Karpas-422 (cell line): Measurements from ENCODE around the gene SLC12A5. TPM values are rescaled to one million over a fixed set of nuclear protein-coding genes. Genes with fewer than 3 reads are reported as not detected.
A peak's percentile ranks its signal among the peaks of the same experiment; 100 is the strongest.

Source experiments
- DNase-seq: peaks from one replicate; pipeline ENCODE4 v3.0.0-alpha.2; 2015
- H2AFZ ChIP-seq: fragments of 200-600 bp; sonication (generic); 2 replicates; pipeline ENCODE4 v1.6.1; 2014; ENCODE audit warnings: antibody characterized with exemption, low read length, mixed read lengths
- H3K27ac ChIP-seq: fragments of 200-600 bp; sonication (generic); 2 replicates; pipeline ENCODE4 v1.5.1; 2014; ENCODE audit warnings: mild to moderate bottlenecking, low read length, moderate library complexity
- H3K27me3 ChIP-seq: fragments of 200-600 bp; sonication (generic); 2 replicates; pipeline ENCODE4 v1.6.1; 2014; ENCODE audit warnings: low read length, mixed read lengths
- H3K36me3 ChIP-seq: fragments of 200-600 bp; sonication (generic); 2 replicates; pipeline ENCODE4 v1.6.1; 2014; ENCODE audit warnings: low read length, mixed read lengths; ENCODE audit not compliant: insufficient read depth
- H3K4me1 ChIP-seq: fragments of 200-600 bp; sonication (generic); 2 replicates; pipeline ENCODE4 v1.6.1; 2014; ENCODE audit warnings: mild to moderate bottlenecking, low read length, mixed read lengths
- H3K4me2 ChIP-seq: fragments of 200-600 bp; sonication (generic); 2 replicates; pipeline ENCODE4 v1.6.1; 2014; ENCODE audit warnings: low read length, low read depth, mild to moderate bottlenecking; ENCODE audit not compliant: poor library complexity, severe bottlenecking
- H3K4me3 ChIP-seq: fragments of 200-600 bp; sonication (generic); 2 replicates; pipeline ENCODE4 v1.5.1; 2014; ENCODE audit warnings: mild to moderate bottlenecking, antibody characterized with exemption, low read length, mixed read lengths
- H3K79me2 ChIP-seq: fragments of 200-600 bp; sonication (generic); 2 replicates; pipeline ENCODE4 v1.6.1; 2014; ENCODE audit warnings: mild to moderate bottlenecking, low read length, mixed read lengths
- H3K9ac ChIP-seq: fragments of 200-600 bp; sonication (generic); 2 replicates; pipeline ENCODE4 v1.6.0; 2014; ENCODE audit warnings: low read length
- H3K9me2 ChIP-seq: fragments of 200-600 bp; sonication (generic), shearing (Covaris generic); replicated peaks from 2 replicates; pipeline ENCODE4 v1.6.0; 2014; ENCODE audit warnings: mild to moderate bottlenecking, low read length, moderate library complexity; ENCODE audit not compliant: insufficient read depth
- H3K9me3 ChIP-seq: fragments of 300-700, 200-600 bp; sonication (generic); 2 replicates; pipeline ENCODE4 v1.6.1; 2014; ENCODE audit warnings: low read length, mixed read lengths
- H4K20me1 ChIP-seq: fragments of 200-600 bp; sonication (generic); 2 replicates; pipeline ENCODE4 v1.6.1; 2014; ENCODE audit warnings: mild to moderate bottlenecking, antibody characterized with exemption, low read length, low read depth; ENCODE audit not compliant: insufficient read depth
- total RNA-seq: library from RNA; depleted of rRNA; stranded (reverse); fragments of >200 nt; shearing (Covaris generic); gene quantifications from 2 replicates; pipeline ENCODE4 v1.2.3, GENCODE V29; 2014; ENCODE audit warnings: low replicate concordance

SLC12A5 gene
- total RNA-seq, 1 experiment from 2014 or later: not detected

GRCh38 chr20:46074006-46074405 is 45.0 kb downstream of the SLC12A5 start:
- Histone ChIP-seq H3K27me3 (no peaks in the 10 kb centered on the region), H3K79me2 (peaks cover 85% of the 10 kb centered on the region), H3K4me1 (no peaks in the 10 kb centered on the region), H3K4me3 (no peak overlapping the region), H3K9me3 (no peaks in the 10 kb centered on the region), H3K27ac (no peak overlapping the region), H3K9me2 (no peaks in the 10 kb centered on the region), H3K36me3 (peaks cover 17% of the 10 kb centered on the region; the same call in 1 of the 2 replicates), H3K9ac (no peak overlapping the region), H2AFZ (no peak overlapping the region), H4K20me1 (peaks cover 6% of the 10 kb centered on the region; the same call in 1 of the 2 replicates), H3K4me2 (no peak overlapping the region)
- no peak for DNase-seq

- Histone ChIP-seq H2AFZ (no peak overlapping the region), H3K27me3 (no peaks in the 10 kb centered on the region), H3K27ac (no peak overlapping the region), H3K36me3 (peaks cover 17% of the 10 kb centered on the region; the same call in 1 of the 2 replicates), H3K9ac (no peak overlapping the region), H3K79me2 (peaks cover 96% of the 10 kb centered on the region), H4K20me1 (no peaks in the 10 kb centered on the region), H3K9me3 (no peaks in the 10 kb centered on the region), H3K4me2 (no peak overlapping the region), H3K4me3 (no peak overlapping the region), H3K4me1 (peaks cover 17% of the 10 kb centered on the region), H3K9me2 (no peaks in the 10 kb centered on the region)
- no peak for DNase-seq
Observed at GRCh38 chr20:46076806-46077205, 47.8 kb downstream of the SLC12A5 start.

- H3K27ac ChIP-seq: no peak overlapping the region
- no peaks in the 10 kb centered on the region for H3K9me2 ChIP-seq
- H3K79me2 ChIP-seq: peaks cover 96% of the 10 kb centered on the region
- no peak overlapping the region for H3K4me3 ChIP-seq
- no peak overlapping the region for H3K9ac ChIP-seq
- peaks cover 26% of the 10 kb centered on the region for H3K4me1 ChIP-seq
- H3K36me3 ChIP-seq: peaks cover 17% of the 10 kb centered on the region; the same call in 1 of the 2 replicates
- no peaks in the 10 kb centered on the region for H3K27me3 ChIP-seq
- H2AFZ ChIP-seq: no peak overlapping the region
- H4K20me1 ChIP-seq: no peaks in the 10 kb centered on the region
- DNase-seq: no peak
- H3K9me3 ChIP-seq: no peaks in the 10 kb centered on the region
- no peak overlapping the region for H3K4me2 ChIP-seq
Observed at GRCh38 chr20:46077642-46078305, 48.8 kb downstream of the SLC12A5 start.

- H3K9me3 ChIP-seq: no peaks in the 10 kb centered on the region
- H4K20me1 ChIP-seq: no peaks in the 10 kb centered on the region
- no peak overlapping the region for H3K27ac ChIP-seq
- peaks cover 98% of the 10 kb centered on the region for H3K79me2 ChIP-seq
- no peak overlapping the region for H3K4me2 ChIP-seq
- H3K9ac ChIP-seq: no peak overlapping the region
- H2AFZ ChIP-seq: no peak overlapping the region
- no peak overlapping the region for H3K4me3 ChIP-seq
- no peak for DNase-seq
- peaks cover 38% of the 10 kb centered on the region for H3K4me1 ChIP-seq
- no peaks in the 10 kb centered on the region for H3K27me3 ChIP-seq
- peaks cover 17% of the 10 kb centered on the region; the same call in 1 of the 2 replicates for H3K36me3 ChIP-seq
- no peaks in the 10 kb centered on the region for H3K9me2 ChIP-seq
Observed at GRCh38 chr20:46078954-46079353, 49.9 kb downstream of the SLC12A5 start.

- Histone ChIP-seq H3K36me3 (peaks cover 17% of the 10 kb centered on the region; the same call in 1 of the 2 replicates), H3K79me2 (peaks cover 100% of the 10 kb centered on the region), H3K9me3 (no peaks in the 10 kb centered on the region), H3K4me3 (no peak overlapping the region), H3K9ac (no peak overlapping the region), H3K27ac (no peak overlapping the region), H3K4me2 (peak overlapping the region; percentile 19), H3K27me3 (no peaks in the 10 kb centered on the region), H3K4me1 (peaks cover 59% of the 10 kb centered on the region), H4K20me1 (peaks cover 8% of the 10 kb centered on the region; the same call in 1 of the 2 replicates), H2AFZ (no peak overlapping the region), H3K9me2 (no peaks in the 10 kb centered on the region)
- DNase-seq: no peak
Observed at GRCh38 chr20:46081074-46081473, 52.1 kb downstream of the SLC12A5 start.

GRCh38 chr20:46083101-46083500 is 54.1 kb downstream of the SLC12A5 start:
- no peak overlapping the region for H2AFZ ChIP-seq

GRCh38 chr20:46083531-46084061 is 54.6 kb downstream of the SLC12A5 start:
- no peak overlapping the region for H3K9ac ChIP-seq
- no peaks in the 10 kb centered on the region for H3K9me2 ChIP-seq
- H3K36me3 ChIP-seq: peaks cover 10% of the 10 kb centered on the region; the same call in 1 of the 2 replicates
- H3K27me3 ChIP-seq: no peaks in the 10 kb centered on the region
- H3K9me3 ChIP-seq: no peaks in the 10 kb centered on the region
- no peak overlapping the region for H2AFZ ChIP-seq
- H3K4me3 ChIP-seq: no peak overlapping the region
- no peak overlapping the region for H3K27ac ChIP-seq
- peaks cover 100% of the 10 kb centered on the region for H3K79me2 ChIP-seq
- H3K4me1 ChIP-seq: peaks cover 84% of the 10 kb centered on the region
- H3K4me2 ChIP-seq: no peak overlapping the region
- DNase-seq: no peak
- peaks cover 30% of the 10 kb centered on the region for H4K20me1 ChIP-seq

More at GRCh38 chr20:46083101-46083500, 54.1 kb downstream of the SLC12A5 start:
- Histone ChIP-seq H3K36me3 (peaks cover 12% of the 10 kb centered on the region; the same call in 1 of the 2 replicates), H3K4me2 (peak overlapping the region; percentile 8), H3K79me2 (peaks cover 100% of the 10 kb centered on the region), H3K27me3 (no peaks in the 10 kb centered on the region), H3K9me3 (no peaks in the 10 kb centered on the region), H3K9me2 (no peaks in the 10 kb centered on the region), H4K20me1 (peaks cover 25% of the 10 kb centered on the region), H3K9ac (no peak overlapping the region), H3K4me1 (peaks cover 79% of the 10 kb centered on the region), H3K27ac (no peak overlapping the region), H3K4me3 (no peak overlapping the region)
- DNase-seq: no peak

- no peak overlapping the region for H3K4me2 ChIP-seq
- H3K27me3 ChIP-seq: no peaks in the 10 kb centered on the region
- H3K36me3 ChIP-seq: no peaks in the 10 kb centered on the region; the same call in 1 of the 2 replicates
- no peaks in the 10 kb centered on the region for H3K9me2 ChIP-seq
- no peak overlapping the region for H3K4me3 ChIP-seq
- peaks cover 37% of the 10 kb centered on the region for H4K20me1 ChIP-seq
- no peak overlapping the region for H2AFZ ChIP-seq
- no peaks in the 10 kb centered on the region for H3K9me3 ChIP-seq
- H3K27ac ChIP-seq: no peak overlapping the region
- H3K9ac ChIP-seq: no peak overlapping the region
- H3K4me1 ChIP-seq: peaks cover 85% of the 10 kb centered on the region
- H3K79me2 ChIP-seq: peaks cover 98% of the 10 kb centered on the region
- no peak for DNase-seq
Observed at GRCh38 chr20:46084805-46085178, 55.8 kb downstream of the SLC12A5 start.
